Neuronal stem cell (in vitro differentiated cells): Measurements from ENCODE around the gene SERPINA1.

Experiments used
- DNase-seq: peaks from one replicate; pipeline ENCODE4 v3.0.0-alpha.2; 2013; ENCODE audit warnings: low spot score
- H2AFZ ChIP-seq: one replicate; pipeline ENCODE4 v1.6.1; 2013; ENCODE audit warnings: mild to moderate bottlenecking, low read length, inconsistent platforms
- H2AK5ac ChIP-seq: 2 replicates; pipeline ENCODE4 v1.6.1; 2013; ENCODE audit warnings: low read depth, mild to moderate bottlenecking, inconsistent platforms, low read length, moderate library complexity, mixed read lengths
- H2BK120ac ChIP-seq: 2 replicates; pipeline ENCODE4 v1.6.1; 2013; ENCODE audit warnings: low read depth, mild to moderate bottlenecking, inconsistent platforms, low read length, moderate library complexity, mixed read lengths
- H2BK12ac ChIP-seq: one replicate; pipeline ENCODE4 v1.6.1; 2013; ENCODE audit warnings: low read length, inconsistent platforms
- H2BK15ac ChIP-seq: 2 replicates; pipeline ENCODE4 v1.6.1; 2013; ENCODE audit warnings: mild to moderate bottlenecking, low read length, inconsistent platforms, mixed read lengths
- H2BK5ac ChIP-seq: one replicate; pipeline ENCODE4 v1.6.1; 2013; ENCODE audit warnings: inconsistent platforms, mild to moderate bottlenecking, low read length, moderate library complexity
- H3K14ac ChIP-seq: one replicate; pipeline ENCODE4 v1.6.1; 2013; ENCODE audit warnings: low read length, inconsistent platforms
- H3K18ac ChIP-seq: 2 replicates; pipeline ENCODE4 v1.6.1; 2013; ENCODE audit warnings: low read length, inconsistent platforms
- H3K23ac ChIP-seq: 2 replicates; pipeline ENCODE4 v1.6.1; 2013; ENCODE audit warnings: low read depth, mild to moderate bottlenecking, mixed read lengths, low read length, inconsistent platforms; ENCODE audit not compliant: poor library complexity
- H3K27ac ChIP-seq: replicated peaks from 3 replicates; pipeline ENCODE4 v1.5.1; 2013; ENCODE audit warnings: low read length, inconsistent platforms
- H3K27me3 ChIP-seq, 3 experiments: 2 replicates each; pipeline ENCODE4 v1.6.1; 2013; ENCODE audit warnings: low read length in 3 of 3, mild to moderate bottlenecking in 2 of 3, inconsistent platforms in 1 of 3, low read depth in 1 of 3, mixed read lengths in 1 of 3, moderate library complexity in 1 of 3; ENCODE audit not compliant: control insufficient read depth in 3 of 3, insufficient read depth in 3 of 3
- H3K36me3 ChIP-seq, 2 donors: replicated peaks in 1 of 2; 2 replicates each; pipeline ENCODE4 v1.6.1; 2013; ENCODE audit warnings: low read length in 2 of 2; ENCODE audit not compliant: control insufficient read depth in 2 of 2, insufficient read depth in 2 of 2
- H3K4ac ChIP-seq: 2 replicates; pipeline ENCODE4 v1.6.1; 2013; ENCODE audit warnings: inconsistent platforms, mild to moderate bottlenecking, low read length, moderate library complexity
- H3K4me1 ChIP-seq, 2 donors: 1 replicate in 1 of 2; 2 replicates in 1 of 2; pipeline ENCODE4 v1.6.1; 2013; ENCODE audit warnings: low read length in 2 of 2, low read depth in 1 of 2; ENCODE audit not compliant: control insufficient read depth in 2 of 2, insufficient read depth in 1 of 2
- H3K4me2 ChIP-seq: one replicate; pipeline ENCODE4 v1.6.1; 2013; ENCODE audit warnings: mild to moderate bottlenecking, low read length, inconsistent platforms; ENCODE audit not compliant: insufficient read depth, poor library complexity, severe bottlenecking
- H3K4me3 ChIP-seq, 2 donors: 2 replicates each; pipeline ENCODE4 v1.5.1; 2013; ENCODE audit warnings: low read length in 2 of 2, mild to moderate bottlenecking in 2 of 2, inconsistent platforms in 1 of 2, moderate library complexity in 1 of 2
- H3K79me1 ChIP-seq: one replicate; pipeline ENCODE4 v1.6.1; 2013; ENCODE audit warnings: low read depth, mild to moderate bottlenecking, inconsistent platforms, low read length, moderate library complexity
- H3K9ac ChIP-seq: one replicate; pipeline ENCODE4 v1.6.1; 2013; ENCODE audit warnings: mild to moderate bottlenecking, low read depth, low read length, inconsistent platforms; ENCODE audit not compliant: poor library complexity
- H3K9me3 ChIP-seq, 2 donors: replicated peaks in 1 of 2; 2 replicates each; pipeline versions ENCODE3 to v1.6.1; 2013; ENCODE audit warnings: low read length in 2 of 2, mild to moderate bottlenecking in 2 of 2, inconsistent platforms in 1 of 2, low read depth in 1 of 2, mixed read lengths in 1 of 2, moderate library complexity in 1 of 2; ENCODE audit not compliant: control insufficient read depth in 2 of 2, insufficient read depth in 1 of 2
- H4K8ac ChIP-seq: one replicate; pipeline ENCODE4 v1.6.1; 2013; ENCODE audit warnings: low read depth, mild to moderate bottlenecking, inconsistent platforms, low read length, moderate library complexity
- H4K91ac ChIP-seq: one replicate; pipeline ENCODE4 v1.6.1; 2013; ENCODE audit warnings: low read length, low read depth, mild to moderate bottlenecking, inconsistent platforms; ENCODE audit not compliant: poor library complexity
- WGBS, 2 donors: extraction: QIAGEN DNeasy Blood & Tissue Kit; methylation state at CpG; one replicate each; pipeline ENCODE4 v1.1.7; 2013; ENCODE audit warnings: missing lambda C conversion rate in 2 of 2, mixed read lengths in 1 of 2; ENCODE audit not compliant: insufficient read length in 2 of 2, insufficient replicate concordance in 1 of 2; ENCODE audit errors: extremely low coverage in 2 of 2; 5-methylcytosine and 5-hydroxymethylcytosine counted together

SERPINA1 gene

GRCh38 chr14:94375552-94376107 is 12.8 kb downstream of the SERPINA1 start:
- Histone ChIP-seq H2BK15ac (no peak overlapping the region), H3K4me3 (no peak overlapping the region), H3K4me1 (peaks cover 0 to 12% of the 10 kb centered on the region in 2 donors), H2BK12ac (no peak overlapping the region), H3K27me3 (no peaks in the 10 kb centered on the region), H2BK5ac (no peak overlapping the region), H3K9ac (peak overlapping the region; percentile 24), H3K36me3 (no peaks in the 10 kb centered on the region), H2AK5ac (no peak overlapping the region), H2AFZ (no peak overlapping the region), H3K18ac (peak overlapping the region; percentile 68), H3K9me3 (no peaks in the 10 kb centered on the region), H2BK120ac (no peak overlapping the region), H4K91ac (no peak overlapping the region), H3K27ac (no peak overlapping the region), H3K4me2 (no peak overlapping the region), H4K8ac (no peak overlapping the region), H3K23ac (no peak overlapping the region), H3K79me1 (no peaks in the 10 kb centered on the region), H3K14ac (no peak overlapping the region), H3K4ac (no peak overlapping the region)
- DNase-seq: no peak
- WGBS, 2 donors: no CpG with 5 or more reads among the region's 6 CpGs

GRCh38 chr14:94374749-94375260 is 13.6 kb downstream of the SERPINA1 start:
- Histone ChIP-seq H2BK120ac (no peak overlapping the region), H3K4me1 (peaks cover 0 to 12% of the 10 kb centered on the region in 2 donors), H2BK5ac (no peak overlapping the region), H3K79me1 (no peaks in the 10 kb centered on the region), H3K4me2 (no peak overlapping the region), H3K36me3 (no peaks in the 10 kb centered on the region), H3K4me3 (no peak overlapping the region), H3K9ac (no peak overlapping the region), H3K14ac (no peak overlapping the region), H3K9me3 (no peaks in the 10 kb centered on the region), H3K4ac (no peak overlapping the region), H2AK5ac (no peak overlapping the region), H2AFZ (no peak overlapping the region), H4K91ac (no peak overlapping the region), H3K27ac (no peak overlapping the region), H2BK12ac (no peak overlapping the region), H3K23ac (no peak overlapping the region), H2BK15ac (no peak overlapping the region), H3K27me3 (no peaks in the 10 kb centered on the region), H3K18ac (no peak overlapping the region), H4K8ac (no peak overlapping the region)
- DNase-seq: no peak
- no CpG with 5 or more reads among the region's 4 CpGs for WGBS, 2 donors

GRCh38 chr14:94374116-94374515 is 14.3 kb downstream of the SERPINA1 start:
- no peak overlapping the region for H2BK15ac ChIP-seq
- no peaks in the 10 kb centered on the region for H3K36me3 ChIP-seq
- WGBS, 2 donors: no CpG with 5 or more reads among the region's 6 CpGs
- peaks cover 0 to 12% of the 10 kb centered on the region in 2 donors for H3K4me1 ChIP-seq
- no peak overlapping the region for H3K18ac ChIP-seq
- H3K4me2 ChIP-seq: no peak overlapping the region
- no peak overlapping the region for H2AK5ac ChIP-seq
- H2BK120ac ChIP-seq: no peak overlapping the region
- H3K9me3 ChIP-seq: no peaks in the 10 kb centered on the region
- no peaks in the 10 kb centered on the region for H3K79me1 ChIP-seq
- no peak overlapping the region for H3K4me3 ChIP-seq
- no peak overlapping the region for H3K14ac ChIP-seq
- no peak overlapping the region for H4K91ac ChIP-seq
- no peak overlapping the region for H3K23ac ChIP-seq
- no peaks in the 10 kb centered on the region for H3K27me3 ChIP-seq
- no peak overlapping the region for H2BK12ac ChIP-seq
- H4K8ac ChIP-seq: no peak overlapping the region
- H3K9ac ChIP-seq: no peak overlapping the region
- no peak overlapping the region for H2BK5ac ChIP-seq
- no peak overlapping the region for H2AFZ ChIP-seq
- H3K4ac ChIP-seq: no peak overlapping the region
- DNase-seq: no peak
- H3K27ac ChIP-seq: no peak overlapping the region

GRCh38 chr14:94373708-94374107 is 14.7 kb downstream of the SERPINA1 start:
- H3K9me3 ChIP-seq: no peaks in the 10 kb centered on the region
- H3K27ac ChIP-seq: no peak overlapping the region
- no peak overlapping the region for H3K4me3 ChIP-seq
- H2BK5ac ChIP-seq: no peak overlapping the region
- no peaks in the 10 kb centered on the region for H3K27me3 ChIP-seq
- no peak overlapping the region for H2AK5ac ChIP-seq
- H3K4me2 ChIP-seq: no peak overlapping the region
- no CpG with 5 or more reads among the region's 8 CpGs for WGBS, 2 donors
- H2BK120ac ChIP-seq: no peak overlapping the region
- DNase-seq: no peak
- peaks cover 0 to 12% of the 10 kb centered on the region in 2 donors for H3K4me1 ChIP-seq
- H4K91ac ChIP-seq: no peak overlapping the region
- H2AFZ ChIP-seq: no peak overlapping the region
- no peak overlapping the region for H3K14ac ChIP-seq
- no peaks in the 10 kb centered on the region for H3K36me3 ChIP-seq
- H4K8ac ChIP-seq: no peak overlapping the region
- H2BK15ac ChIP-seq: no peak overlapping the region
- H3K79me1 ChIP-seq: no peaks in the 10 kb centered on the region
- no peak overlapping the region for H3K4ac ChIP-seq
- H3K23ac ChIP-seq: no peak overlapping the region
- no peak overlapping the region for H2BK12ac ChIP-seq
- peak overlapping the region; percentile 34 for H3K18ac ChIP-seq
- no peak overlapping the region for H3K9ac ChIP-seq
